ENCODE data around the gene UBL4B.
A peak's percentile ranks its signal among the peaks of the same experiment; 100 is the strongest.

Gene UBL4B

GRCh38 chr1:110148961-110149360, 36.7 kb downstream of the UBL4B start:
- Mint-ChIP-seq H3K36me3 (ENCODE audit: low read depth) (no peaks in the 10 kb centered on the region), H3K27ac (no peak overlapping the region), H3K4me3 (no peak overlapping the region), H3K9me3 (peaks cover 2% of the 10 kb centered on the region), H3K27me3 (ENCODE audit: low read depth) (peaks cover 30% of the 10 kb centered on the region), H3K4me1 (no peaks in the 10 kb centered on the region)
- TF ChIP-seq CTCF (IDR thresholded peaks at IDR 0.05; ENCODE audit: unreplicated experiment in 3 of 3), result no peak

GRCh38 chr1:110150330-110151174, 38.3 kb downstream of the UBL4B start, which contains the start of gene SLC6A17:
TSS of gene SLC6A17 (plus strand) at chr1:110150494. CDS start at chr1:110166930, 16,436 bp downstream.
- Mint-ChIP-seq H3K4me1 (no peaks in the 10 kb centered on the region), H3K27me3 (ENCODE audit: low read depth) (peaks cover 45% of the 10 kb centered on the region), H3K36me3 (ENCODE audit: low read depth) (no peaks in the 10 kb centered on the region), H3K27ac (no peak within 1 kb of the TSS), H3K9me3 (peaks cover 2% of the 10 kb centered on the region), H3K4me3 (peak within 1 kb of the TSS; percentile 38 to 69 (median 51))
- peak in 2 of 3 experiments; percentile 8 to 13 for TF ChIP-seq CTCF (IDR thresholded peaks at IDR 0.05; ENCODE audit: unreplicated experiment in 3 of 3)

- Mint-ChIP-seq H3K4me1 (no peaks in the 10 kb centered on the region), H3K27ac (no peak overlapping the region), H3K4me3 (peak overlapping the region in 1 of 3 experiments; percentile 60), H3K9me3 (peaks cover 2% of the 10 kb centered on the region), H3K27me3 (ENCODE audit: low read depth) (peaks cover 51% of the 10 kb centered on the region), H3K36me3 (ENCODE audit: low read depth) (no peaks in the 10 kb centered on the region)
- TF ChIP-seq CTCF (IDR thresholded peaks at IDR 0.05; ENCODE audit: unreplicated experiment in 3 of 3), result no peak
Observed at GRCh38 chr1:110151175-110151669, 39.0 kb downstream of the UBL4B start.

GRCh38 chr1:110152133-110152785, 40.0 kb downstream of the UBL4B start:
- peaks cover 2% of the 10 kb centered on the region for H3K9me3 Mint-ChIP-seq
- no peak overlapping the region for H3K27ac Mint-ChIP-seq
- no peaks in the 10 kb centered on the region for H3K36me3 Mint-ChIP-seq (ENCODE audit: low read depth)
- no peak for TF ChIP-seq CTCF (IDR thresholded peaks at IDR 0.05; ENCODE audit: unreplicated experiment in 3 of 3)
- peaks cover 56% of the 10 kb centered on the region for H3K27me3 Mint-ChIP-seq (ENCODE audit: low read depth)
- H3K4me3 Mint-ChIP-seq, result no peak overlapping the region
- no peaks in the 10 kb centered on the region for H3K4me1 Mint-ChIP-seq

GRCh38 chr1:110153407-110153950, 41.2 kb downstream of the UBL4B start:
- H3K27ac Mint-ChIP-seq, result no peak overlapping the region
- H3K27me3 Mint-ChIP-seq (ENCODE audit: low read depth), result peaks cover 61% of the 10 kb centered on the region
- peaks cover 8% of the 10 kb centered on the region for H3K9me3 Mint-ChIP-seq
- no peaks in the 10 kb centered on the region for H3K36me3 Mint-ChIP-seq (ENCODE audit: low read depth)
- no peaks in the 10 kb centered on the region for H3K4me1 Mint-ChIP-seq
- no peak for TF ChIP-seq CTCF (IDR thresholded peaks at IDR 0.05; ENCODE audit: unreplicated experiment in 3 of 3)
- H3K4me3 Mint-ChIP-seq, result no peak overlapping the region
